Common myeloid progenitor, CD34-positive (primary cell): ENCODE measurements around the gene RHBDD3.

Experiments
- CTCF ChIA-PET: fragments of 350-600 bp; sonication (Branson Sonifier 250); formaldehyde crosslinking; loops from one replicate; lab custom pipeline; 2021; ENCODE audit warnings: antibody characterized with exemption; lab: Charles Lee
- POLR2A ChIA-PET: fragments of 350-600 bp; sonication (Branson Sonifier 250); formaldehyde crosslinking; loops from one replicate; lab custom pipeline; 2021; ENCODE audit warnings: antibody characterized with exemption; lab: Charles Lee
- DNase-seq, 3 donors: peaks; one replicate each; pipeline versions ENCODE4 v3.0.0 to v3.0.0-alpha.2; 2013
- H3K27ac ChIP-seq, 2 experiments: 1 replicate in 1 of 2; 2 replicates in 1 of 2; pipeline ENCODE4 v1.7.0; 2013; ENCODE audit warnings: inconsistent platforms in 2 of 2, low read length in 2 of 2, mild to moderate bottlenecking in 2 of 2, low read depth in 1 of 2, moderate library complexity in 1 of 2; ENCODE audit not compliant: severe bottlenecking in 2 of 2, insufficient read depth in 1 of 2, poor library complexity in 1 of 2
- H3K27me3 ChIP-seq, 5 experiments: replicated peaks in 2 of 5; 1 replicate in 3 of 5; 2 replicates in 2 of 5; pipeline versions ENCODE4 v1.6.1 to v1.7.0; 2013; ENCODE audit warnings: low read length in 4 of 5, mild to moderate bottlenecking in 2 of 5, moderate library complexity in 2 of 5, inconsistent platforms in 1 of 5; ENCODE audit not compliant: insufficient read depth in 5 of 5, control insufficient read depth in 4 of 5
- H3K36me3 ChIP-seq, 4 experiments: 1 replicate in 2 of 4; 2 replicates in 2 of 4; pipeline versions ENCODE4 v1.6.1 to v1.7.0; 2013; ENCODE audit warnings: low read length in 3 of 4, control low read depth in 1 of 4, mild to moderate bottlenecking in 1 of 4; ENCODE audit not compliant: control insufficient read depth in 4 of 4, insufficient read depth in 4 of 4
- H3K4me1 ChIP-seq, 4 experiments: 1 replicate in 3 of 4; 2 replicates in 1 of 4; pipeline versions ENCODE4 v1.6.1 to v1.7.1; 2013; ENCODE audit warnings: low read length in 3 of 4, mild to moderate bottlenecking in 3 of 4, control low read depth in 1 of 4, inconsistent platforms in 1 of 4, moderate library complexity in 1 of 4; ENCODE audit not compliant: control insufficient read depth in 4 of 4, insufficient read depth in 4 of 4; ENCODE audit errors: control extremely low read depth in 1 of 4
- H3K4me3 ChIP-seq, 7 experiments: 1 replicate in 4 of 7; 2 replicates in 3 of 7; pipeline versions ENCODE4 v1.5.1 to v1.7.0; 2013; ENCODE audit warnings: mild to moderate bottlenecking in 7 of 7, low read length in 6 of 7, moderate library complexity in 6 of 7, inconsistent platforms in 2 of 7, low read depth in 2 of 7, control low read depth in 1 of 7; ENCODE audit not compliant: insufficient read depth in 4 of 7, control insufficient read depth in 1 of 7; ENCODE audit errors: extremely low read depth in 1 of 7
- H3K9me3 ChIP-seq, 5 experiments: 1 replicate in 4 of 5; 2 replicates in 1 of 5; pipeline versions ENCODE4 v1.6.1 to v1.7.1; 2013; ENCODE audit warnings: low read length in 4 of 5, mild to moderate bottlenecking in 2 of 5, inconsistent platforms in 1 of 5, low read depth in 1 of 5, moderate library complexity in 1 of 5; ENCODE audit not compliant: control insufficient read depth in 4 of 5, insufficient read depth in 2 of 5; ENCODE audit errors: control extremely low read depth in 1 of 5
- WGBS: methylation state at CpG from one replicate; pipeline ENCODE4 v1.1.5; 2013; ENCODE audit not compliant: insufficient coverage; 5-methylcytosine and 5-hydroxymethylcytosine counted together

Gene RHBDD3

DNA sequence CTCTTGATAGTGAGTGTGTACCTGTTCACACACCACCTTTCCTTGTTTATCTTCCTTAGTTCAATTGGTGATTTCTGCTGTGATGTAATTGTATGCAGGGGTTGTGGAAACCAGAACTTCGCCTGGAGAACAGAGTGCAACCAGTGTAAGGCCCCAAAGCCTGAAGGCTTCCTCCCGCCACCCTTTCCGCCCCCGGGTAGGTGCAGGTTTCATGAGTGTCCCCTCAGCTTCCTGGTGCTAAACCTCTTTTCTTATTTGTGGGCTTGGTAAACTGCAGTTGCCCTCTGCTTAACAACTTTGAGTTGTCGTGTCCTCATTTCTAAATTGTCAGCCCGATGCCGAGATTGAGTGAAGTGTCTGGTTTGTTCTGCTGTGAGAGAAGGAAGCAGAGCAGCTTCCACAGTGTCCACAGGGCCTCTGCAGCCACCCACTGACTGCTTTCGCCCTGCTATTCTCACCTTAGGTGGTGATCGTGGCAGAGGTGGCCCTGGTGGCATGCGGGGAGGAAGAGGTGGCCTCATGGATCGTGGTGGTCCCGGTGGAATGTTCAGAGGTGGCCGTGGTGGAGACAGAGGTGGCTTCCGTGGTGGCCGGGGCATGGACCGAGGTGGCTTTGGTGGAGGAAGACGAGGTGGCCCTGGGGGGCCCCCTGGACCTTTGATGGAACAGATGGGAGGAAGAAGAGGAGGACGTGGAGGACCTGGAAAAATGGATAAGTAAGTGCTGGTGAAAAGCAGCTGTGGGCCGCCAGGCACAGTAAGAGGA lies 31.5 kb upstream of the RHBDD3 start:
- no peak for DNase-seq
- H3K27ac ChIP-seq = no peak overlapping the region
- peaks cover 0 to 20% (median 19%) of the 10 kb centered on the region in 4 experiments for H3K4me1 ChIP-seq
- no peaks in the 10 kb centered on the region for H3K9me3 ChIP-seq
- ChIA-PET CTCF (no interaction called here), POLR2A (no interaction called here)
- peaks cover 31 to 66% (median 64%) of the 10 kb centered on the region in 4 experiments for H3K36me3 ChIP-seq
- H3K27me3 ChIP-seq = no peaks in the 10 kb centered on the region
- H3K4me3 ChIP-seq = no peak overlapping the region
- WGBS = 92% methylated on average over 18 of the region's 19 CpGs

DNA sequence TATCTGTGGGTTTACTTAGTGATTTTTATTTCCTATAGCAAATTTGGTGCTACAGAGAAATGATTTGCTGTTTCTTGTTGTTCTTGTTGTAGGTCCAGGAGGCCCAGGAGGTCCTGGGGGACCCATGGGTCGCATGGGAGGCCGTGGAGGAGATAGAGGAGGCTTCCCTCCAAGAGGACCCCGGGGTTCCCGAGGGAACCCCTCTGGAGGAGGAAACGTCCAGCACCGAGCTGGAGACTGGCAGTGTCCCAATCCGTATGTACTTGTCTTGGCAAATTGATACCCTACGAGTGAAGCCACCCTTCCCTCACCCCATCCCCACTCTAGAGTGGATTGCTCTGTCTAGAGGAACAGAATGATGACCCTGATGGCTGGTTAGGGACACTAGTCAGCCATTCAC lies 30.9 kb upstream of the RHBDD3 start:
- Histone ChIP-seq H3K4me3 (no peak overlapping the region), H3K36me3 (peaks cover 31 to 72% (median 66%) of the 10 kb centered on the region in 4 experiments), H3K9me3 (no peaks in the 10 kb centered on the region), H3K4me1 (peaks cover 0 to 15% (median 15%) of the 10 kb centered on the region in 4 experiments), H3K27ac (no peak overlapping the region), H3K27me3 (no peaks in the 10 kb centered on the region)
- DNase-seq = no peak
- WGBS = 93% methylated on average over 3 of the region's 8 CpGs
- ChIA-PET POLR2A (no interaction called here), CTCF (interaction anchor here (1.5 kb wide), 2 partner anchors 9 to 12 kb away, joined by 3 to 6 read pairs; no protein-coding TSS in a partner anchor)

DNA sequence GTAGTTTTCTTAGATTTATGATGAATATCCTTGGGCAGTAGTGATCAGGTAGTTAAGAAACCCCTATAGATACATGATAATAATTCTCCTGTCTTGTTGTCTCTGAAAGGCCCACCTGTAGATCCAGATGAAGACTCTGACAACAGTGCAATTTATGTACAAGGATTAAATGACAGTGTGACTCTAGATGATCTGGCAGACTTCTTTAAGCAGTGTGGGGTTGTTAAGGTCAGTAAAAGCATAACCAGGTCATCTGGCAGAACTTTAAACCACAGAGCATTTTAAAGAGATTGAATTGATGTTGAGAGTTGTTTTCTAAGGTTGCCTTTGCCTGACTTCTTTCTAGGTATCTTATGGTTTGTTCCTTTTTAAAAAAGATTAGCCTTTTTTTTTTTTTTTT lies 24.6 kb upstream of the RHBDD3 start:
- Histone ChIP-seq H3K4me1 (no peaks in the 10 kb centered on the region), H3K4me3 (no peak overlapping the region), H3K9me3 (no peaks in the 10 kb centered on the region), H3K27ac (no peak overlapping the region), H3K36me3 (peaks cover 42 to 99% (median 84%) of the 10 kb centered on the region in 4 experiments), H3K27me3 (no peaks in the 10 kb centered on the region)
- CTCF ChIA-PET = no interaction called here
- no peak for DNase-seq
- POLR2A ChIA-PET = no interaction called here

DNA sequence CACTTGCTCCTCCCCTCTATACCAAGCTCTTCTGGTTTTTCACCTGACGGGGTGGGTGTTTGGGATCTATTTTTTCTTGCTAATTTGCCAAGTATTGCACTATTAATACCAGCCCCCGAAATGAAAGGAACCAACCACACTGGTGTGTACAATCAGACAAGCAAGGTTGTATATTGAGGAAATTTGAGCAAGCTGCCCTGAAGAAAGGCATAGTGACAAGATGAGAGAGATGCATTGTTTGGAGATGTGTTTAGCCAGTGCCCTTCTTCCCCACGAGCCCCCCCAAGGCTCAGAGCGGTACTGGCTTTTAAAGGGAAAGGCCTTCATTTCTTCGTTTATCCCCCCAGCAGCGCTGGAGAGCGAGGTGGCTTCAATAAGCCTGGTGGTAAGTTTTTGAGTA lies 23.4 kb upstream of the RHBDD3 start:
- Histone ChIP-seq H3K4me3 (no peak overlapping the region), H3K27ac (no peak overlapping the region), H3K9me3 (no peaks in the 10 kb centered on the region), H3K27me3 (no peaks in the 10 kb centered on the region), H3K36me3 (peaks cover 35 to 99% (median 82%) of the 10 kb centered on the region in 4 experiments), H3K4me1 (no peaks in the 10 kb centered on the region)
- DNase-seq = peak in 1 of 3 donors; percentile 49
- ChIA-PET POLR2A (interaction anchor here (1.0 to 1.2 kb wide), 2 partner anchors 12 to 21 kb away, joined by 3 read pairs; no protein-coding TSS in a partner anchor), CTCF (interaction anchor here (1.0 to 1.1 kb wide), 2 partner anchors 11 kb away, joined by 3 to 4 read pairs; no protein-coding TSS in a partner anchor)
- 100% methylated on average over 1 of the region's 7 CpGs for WGBS

DNA sequence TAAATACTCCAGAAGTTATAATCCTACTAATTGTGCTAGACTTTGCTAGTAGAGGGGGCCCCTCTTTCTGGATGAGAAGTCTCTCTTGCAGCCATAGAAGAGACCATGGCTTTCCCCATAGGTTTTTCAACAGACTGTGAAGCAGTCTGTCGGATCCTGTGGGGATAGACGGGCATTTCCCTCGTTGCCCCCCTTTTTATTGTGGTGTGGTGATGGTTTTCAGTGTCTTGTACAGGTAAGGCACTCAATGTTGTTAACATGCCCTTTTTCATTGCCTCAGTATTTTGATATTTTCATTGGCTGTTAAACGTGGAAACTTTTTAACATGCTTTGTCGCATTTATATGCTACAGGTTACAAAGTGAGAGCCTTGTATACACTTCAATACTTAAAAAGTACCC lies 22.3 kb upstream of the RHBDD3 start:
- Histone ChIP-seq H3K36me3 (peaks cover 29 to 98% (median 80%) of the 10 kb centered on the region in 4 experiments), H3K27ac (no peak overlapping the region), H3K27me3 (no peaks in the 10 kb centered on the region), H3K9me3 (no peaks in the 10 kb centered on the region), H3K4me3 (no peak overlapping the region), H3K4me1 (no peaks in the 10 kb centered on the region)
- DNase-seq = no peak
- POLR2A ChIA-PET = interaction anchor here (1.0 to 1.2 kb wide), 2 partner anchors 13 to 20 kb away, joined by 3 read pairs; no protein-coding TSS in a partner anchor
- CTCF ChIA-PET = interaction anchor here (0.6 to 1.0 kb wide), 2 partner anchors 10 to 74 kb away, joined by 3 to 4 read pairs; no protein-coding TSS in a partner anchor
- 95% methylated on average over 3 of the region's 5 CpGs for WGBS

DNA sequence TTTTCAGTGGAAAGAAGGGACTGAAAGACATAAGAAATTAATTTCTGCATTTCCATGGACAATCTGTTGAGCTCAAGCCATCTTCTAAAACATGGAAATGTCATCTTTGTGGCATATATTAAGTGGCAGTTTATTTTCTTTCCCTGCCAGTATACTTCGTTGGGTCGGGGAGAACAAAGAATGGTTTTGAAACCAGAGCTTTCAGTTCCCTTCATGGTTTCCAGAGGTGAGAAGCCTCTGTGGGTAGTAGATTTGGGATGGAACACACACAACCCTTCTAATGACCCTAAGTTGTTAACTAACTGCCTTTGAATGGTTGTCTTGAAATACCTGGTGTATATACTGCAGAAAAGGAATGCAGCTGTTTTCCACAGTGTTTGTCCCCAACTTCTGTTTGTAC lies 21.1 kb upstream of the RHBDD3 start:
- Histone ChIP-seq H3K27me3 (no peaks in the 10 kb centered on the region), H3K36me3 (peaks cover 29 to 99% (median 81%) of the 10 kb centered on the region in 4 experiments), H3K4me1 (no peaks in the 10 kb centered on the region), H3K27ac (no peak overlapping the region), H3K9me3 (no peaks in the 10 kb centered on the region), H3K4me3 (no peak overlapping the region)
- POLR2A ChIA-PET = no interaction called here
- CTCF ChIA-PET = interaction anchor here (5.4 kb wide), 1 partner anchor 16 kb away, joined by 23 read pairs; no protein-coding TSS in a partner anchor
- no peak for DNase-seq
- 80% methylated on average over 1 of the region's 2 CpGs for WGBS

DNA sequence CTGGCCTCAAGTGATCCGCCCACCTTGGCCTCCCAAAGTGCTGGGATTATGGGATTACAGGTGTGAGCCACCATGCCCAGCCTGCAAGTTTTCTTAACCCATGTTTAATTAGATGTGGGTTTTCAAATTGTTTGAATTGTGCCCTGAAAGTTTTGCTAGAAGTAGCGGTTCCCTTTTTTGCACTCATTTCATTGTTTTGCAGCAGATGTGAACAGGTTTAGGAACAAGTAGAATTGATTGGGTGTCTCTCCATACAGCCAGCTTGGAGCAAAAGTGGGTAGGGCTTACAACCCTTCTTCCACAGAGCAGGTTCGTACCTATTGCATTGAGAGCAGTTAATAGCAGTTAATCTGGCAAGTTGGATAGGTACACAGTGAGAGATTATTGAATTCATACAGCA lies 16.4 kb upstream of the RHBDD3 start:
- no peaks in the 10 kb centered on the region for H3K4me1 ChIP-seq
- no peaks in the 10 kb centered on the region for H3K9me3 ChIP-seq
- ChIA-PET POLR2A (no interaction called here), CTCF (interaction anchor here (0.9 to 5.4 kb wide), 4 partner anchors 11 to 17 kb away, joined by 3 to 23 read pairs (median 3); no protein-coding TSS in a partner anchor)
- 96% methylated on average over 2 of the region's 3 CpGs for WGBS
- peaks cover 27 to 92% (median 72%) of the 10 kb centered on the region in 4 experiments for H3K36me3 ChIP-seq
- H3K27me3 ChIP-seq = no peaks in the 10 kb centered on the region
- H3K27ac ChIP-seq = no peak overlapping the region
- no peak for DNase-seq
- no peak overlapping the region for H3K4me3 ChIP-seq
